Left lung (tissue), 10 donors: ENCODE results near the gene CHPF. TPM values are rescaled to one million over a fixed set of nuclear protein-coding genes. Genes with fewer than 3 reads are reported as not detected.

Source experiments
- ATAC-seq: fragments of 200-7000 bp; cut with Tn5 transposase; one replicate; pipeline ENCODE4 v1.9.1; 2020; ENCODE audit warnings: moderate library complexity
- DNase-seq, 4 donors: peaks; one replicate each; pipeline ENCODE4 v3.0.0-alpha.2; 2013 to 2020
- H3K27ac ChIP-seq, 2 donors: fragments of 200-600 bp; sonication (generic) in 1 of 2; one replicate each; pipeline versions ENCODE4 v1.5.0 to v1.8.0; 2020 to 2021
- H3K27me3 ChIP-seq, 2 donors: fragments of 200-600 bp; sonication (generic) in 1 of 2; one replicate each; pipeline versions ENCODE4 v1.5.0 to v1.8.0; 2020 to 2021
- H3K36me3 ChIP-seq, 2 donors: fragments of 200-600 bp; sonication (generic) in 1 of 2; one replicate each; pipeline versions ENCODE4 v1.5.0 to v1.8.0; 2020 to 2021
- H3K4me1 ChIP-seq, 2 donors: fragments of 200-600 bp; one replicate each; pipeline ENCODE4 v1.8.0; 2021
- H3K4me3 ChIP-seq, 2 donors: fragments of 200-600 bp; sonication (generic) in 1 of 2; one replicate each; pipeline versions ENCODE4 v1.5.0 to v1.8.0; 2020 to 2021; ENCODE audit warnings: mild to moderate bottlenecking in 1 of 2
- H3K9me3 ChIP-seq, 2 donors: fragments of 200-600 bp; sonication (generic) in 1 of 2; one replicate each; pipeline versions ENCODE4 v1.5.0 to v1.8.0; 2020 to 2021
- CTCF ChIP-seq, 2 donors: fragments of 200-600 bp; sonication (generic) in 1 of 2; IDR thresholded peaks; one replicate each; pipeline versions ENCODE4 v1.5.0 to v1.8.0; 2021; ENCODE audit warnings: antibody characterized with exemption in 2 of 2
- intact Hi-C, 2 donors: fragments of 100-400 bp; cut with DNase I; formaldehyde crosslinking; loops; one replicate each; pipeline versions ENCODE4 v1.11.2 to v1.14.2; 2022
- polyA plus RNA-seq, 6 donors: library from polyadenylated mRNA; unstranded; fragments of 120-200 nt; gene quantifications; one replicate each; pipeline ENCODE4 v1.2.1, GENCODE V29; 2013; ENCODE audit not compliant: insufficient read length in 6 of 6
- total RNA-seq, 2 donors: library from RNA; stranded (reverse); fragmentation: NEBNext Ultra II Directional; extraction: Animal tissue kit (Norgen Biotek cat#: 25700); gene quantifications; one replicate each; pipeline ENCODE4 v1.2.1, GENCODE V29; 2021
- donor health status: DM: no; HTN: yes; CAD: no.
- donor health status: DM: no; HTN: no; CAD: no.

CHPF gene
- total and polyA plus RNA-seq, 8 donors: 18.8 to 114 (median 28.0) TPM

- intact Hi-C loops: no loop called here
- Histone ChIP-seq H3K27me3 (peaks cover 14 to 32% of the 10 kb centered on the region in 2 donors), H3K36me3 (no peaks in the 10 kb centered on the region), H3K9me3 (no peaks in the 10 kb centered on the region), H3K4me3 (no peak overlapping the region), H3K27ac (no peak overlapping the region), H3K4me1 (peaks cover 5 to 20% of the 10 kb centered on the region in 2 donors)
- DNase-seq (peak in 1 of 4 donors; percentile 62), ATAC-seq (no peak)
- no peak for TF ChIP-seq CTCF (IDR thresholded peaks at IDR 0.05)
Measured at GRCh38 chr2:219556413-219556812, 12.8 kb upstream of the CHPF start.

- Histone ChIP-seq H3K9me3 (no peaks in the 10 kb centered on the region), H3K4me1 (peaks cover 5 to 20% of the 10 kb centered on the region in 2 donors), H3K36me3 (no peaks in the 10 kb centered on the region), H3K27ac (no peak overlapping the region), H3K4me3 (no peak overlapping the region), H3K27me3 (peaks cover 16 to 36% of the 10 kb centered on the region in 2 donors)
- peak in 1 of 4 donors; percentile 68 for DNase-seq
- TF ChIP-seq CTCF (IDR thresholded peaks at IDR 0.05): no peak
- no peak for ATAC-seq
- intact Hi-C loops: no loop called here
Measured at GRCh38 chr2:219555956-219556355, 12.3 kb upstream of the CHPF start.

- intact Hi-C loops: no loop called here
- no peak for ATAC-seq
- Histone ChIP-seq H3K27ac (no peak overlapping the region), H3K27me3 (peaks cover 16 to 53% of the 10 kb centered on the region in 2 donors), H3K4me3 (no peak overlapping the region), H3K9me3 (no peaks in the 10 kb centered on the region), H3K4me1 (peaks cover 5 to 20% of the 10 kb centered on the region in 2 donors), H3K36me3 (no peaks in the 10 kb centered on the region)
- DNase-seq: peak in 1 of 4 donors; percentile 83
- TF ChIP-seq CTCF (IDR thresholded peaks at IDR 0.05): no peak
Measured at GRCh38 chr2:219554350-219554749, 10.7 kb upstream of the CHPF start.

GRCh38 chr2:219553463-219553963 is 9.9 kb upstream of the CHPF start:
- Histone ChIP-seq H3K9me3 (no peaks in the 10 kb centered on the region), H3K27ac (no peak overlapping the region), H3K36me3 (no peaks in the 10 kb centered on the region), H3K4me3 (no peak overlapping the region), H3K4me1 (peaks cover 5 to 20% of the 10 kb centered on the region in 2 donors), H3K27me3 (peaks cover 16 to 60% of the 10 kb centered on the region in 2 donors)
- DNase-seq: no peak
- intact Hi-C loops: no loop called here
- TF ChIP-seq CTCF (IDR thresholded peaks at IDR 0.05): no peak
- no peak for ATAC-seq

GRCh38 chr2:219553168-219553417 is 9.5 kb upstream of the CHPF start:
- Histone ChIP-seq H3K4me1 (peaks cover 5 to 20% of the 10 kb centered on the region in 2 donors), H3K4me3 (peak overlapping the region; percentile 46 to 63), H3K27me3 (peaks cover 16 to 60% of the 10 kb centered on the region in 2 donors), H3K36me3 (no peaks in the 10 kb centered on the region), H3K9me3 (no peaks in the 10 kb centered on the region), H3K27ac (no peak overlapping the region)
- DNase-seq (no peak), ATAC-seq (no peak)
- TF ChIP-seq CTCF (IDR thresholded peaks at IDR 0.05): no peak
- intact Hi-C loops: no loop called here
